ENCODE data around the gene USP22.

DNA sequence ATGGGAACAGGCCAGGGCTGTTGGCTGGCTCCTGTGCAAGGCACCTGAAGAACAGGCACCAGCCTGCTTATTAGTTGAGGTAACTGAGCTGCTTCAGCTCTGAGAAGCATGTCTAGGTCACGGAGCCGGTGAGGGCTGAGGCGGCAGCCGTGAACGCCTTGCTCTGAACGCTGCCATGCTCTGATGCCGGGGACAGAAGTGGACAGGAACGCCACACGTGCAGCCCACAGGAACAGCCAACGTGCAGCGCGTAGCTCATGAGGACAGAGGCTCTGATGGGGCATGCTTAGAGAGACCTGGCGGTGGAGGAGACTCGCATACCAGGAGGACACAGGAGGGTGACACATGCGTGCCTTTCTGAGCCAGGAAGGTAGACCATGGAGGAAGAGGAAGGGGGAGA, 25.6 kb downstream of the USP22 start:
- no peak for TF ChIP-seq RFX5 (IDR thresholded peaks at IDR 0.05; ENCODE audit: low read depth, low read length)
- TF ChIP-seq CTCF (conservative IDR thresholded peaks at IDR 0.05; ENCODE audit: low read depth, low read length), result no peak
- no peak for TF ChIP-seq POLR2A (IDR thresholded peaks at IDR 0.05; ENCODE audit: low read depth, low read length)
- no peak for TF ChIP-seq MXI1 (IDR thresholded peaks at IDR 0.05; ENCODE audit: borderline replicate concordance, low read depth, low read length)
- TF ChIP-seq, protein P1, sequence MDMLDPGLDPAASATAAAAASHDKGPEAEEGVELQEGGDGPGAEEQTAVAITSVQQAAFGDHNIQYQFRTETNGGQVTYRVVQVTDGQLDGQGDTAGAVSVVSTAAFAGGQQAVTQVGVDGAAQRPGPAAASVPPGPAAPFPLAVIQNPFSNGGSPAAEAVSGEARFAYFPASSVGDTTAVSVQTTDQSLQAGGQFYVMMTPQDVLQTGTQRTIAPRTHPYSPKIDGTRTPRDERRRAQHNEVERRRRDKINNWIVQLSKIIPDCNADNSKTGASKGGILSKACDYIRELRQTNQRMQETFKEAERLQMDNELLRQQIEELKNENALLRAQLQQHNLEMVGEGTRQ (IDR thresholded peaks at IDR 0.05; ENCODE audit: low read depth, low read length), result no peak
- TF ChIP-seq MAZ (IDR thresholded peaks at IDR 0.05; ENCODE audit: borderline replicate concordance, low read depth, low read length), result no peak
- no peak for TF ChIP-seq RCOR1 (IDR thresholded peaks at IDR 0.05; ENCODE audit: insufficient replicate concordance, low read length)
- TF ChIP-seq MAFK (IDR thresholded peaks at IDR 0.05; ENCODE audit: low read depth, low read length), result no peak
